Colon (tissue), 2 donors: Measurements from ENCODE around the gene ATP6V0A1.
"Not testable (repeated sequence)": the region's sequence is repeated elsewhere in the genome, so short reads cannot be mapped to it uniquely, and the experiment has no call there.

Experiments
- FAIRE-seq: peaks from 2 replicates; lab custom pipeline; 2012; peaks lifted over from hg19 to GRCh38; lab: Jason Lieb, UNC
- donor health status: control.
- donor health status: control.

ATP6V0A1 gene

DNA sequence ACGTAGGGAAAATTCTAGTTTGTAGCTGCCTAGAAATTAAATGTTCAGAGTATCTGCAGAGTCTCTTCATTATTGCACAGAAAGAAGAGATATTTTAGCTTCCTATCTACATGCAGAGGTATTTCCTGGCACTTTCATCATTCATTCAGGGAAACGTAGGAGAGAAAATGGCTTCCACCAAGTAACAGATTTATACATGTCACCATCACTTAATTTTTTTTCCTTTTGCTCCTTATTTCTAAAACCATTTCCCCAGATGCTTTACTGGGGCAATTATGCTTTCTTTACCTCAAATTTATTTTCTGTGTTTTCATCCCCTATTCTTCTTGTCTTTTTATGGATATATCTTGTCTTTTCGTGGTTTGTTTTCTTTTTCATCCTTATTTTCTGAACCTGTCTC, 18.5 kb downstream of the ATP6V0A1 start:
- FAIRE-seq = no peak

DNA sequence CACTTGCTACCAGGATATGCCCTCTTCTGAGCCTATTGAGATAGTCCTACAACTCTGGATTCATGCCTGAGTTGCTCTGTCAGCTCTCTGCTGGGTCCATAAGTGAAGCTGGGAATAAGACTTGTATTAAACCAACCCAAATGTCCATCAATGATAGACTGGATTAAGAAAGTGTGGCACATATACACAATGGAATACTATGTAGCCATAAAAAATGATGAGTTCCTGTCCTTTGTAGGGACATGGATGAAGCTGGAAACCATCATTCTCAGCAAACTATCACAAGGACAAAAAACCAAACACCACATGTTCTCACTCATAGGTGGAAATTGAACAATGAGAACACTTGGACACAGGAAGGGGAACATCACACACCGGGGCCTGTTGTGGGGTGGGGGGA, 19.1 kb downstream of the ATP6V0A1 start:
- not testable (repeated sequence) for FAIRE-seq

DNA sequence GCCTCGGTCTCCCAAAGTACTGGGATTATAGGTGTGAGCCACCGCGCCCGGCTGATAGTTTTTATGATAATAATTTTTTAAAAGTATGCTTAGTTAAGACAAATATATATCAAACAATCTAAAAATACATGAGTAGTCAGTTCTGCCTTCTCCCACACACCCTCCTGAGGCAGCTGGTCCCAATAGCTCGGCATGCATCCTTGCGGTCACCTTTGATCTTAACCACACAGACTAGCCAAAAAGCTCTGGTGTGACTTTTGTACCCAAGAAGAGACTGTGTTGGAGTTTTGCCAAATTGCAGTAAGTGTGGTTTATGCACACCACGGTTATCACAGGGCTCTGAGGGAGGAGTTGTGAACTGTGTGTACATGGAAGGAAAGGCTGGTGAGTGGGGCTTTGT, 25.6 kb downstream of the ATP6V0A1 start:
- FAIRE-seq = no peak

DNA sequence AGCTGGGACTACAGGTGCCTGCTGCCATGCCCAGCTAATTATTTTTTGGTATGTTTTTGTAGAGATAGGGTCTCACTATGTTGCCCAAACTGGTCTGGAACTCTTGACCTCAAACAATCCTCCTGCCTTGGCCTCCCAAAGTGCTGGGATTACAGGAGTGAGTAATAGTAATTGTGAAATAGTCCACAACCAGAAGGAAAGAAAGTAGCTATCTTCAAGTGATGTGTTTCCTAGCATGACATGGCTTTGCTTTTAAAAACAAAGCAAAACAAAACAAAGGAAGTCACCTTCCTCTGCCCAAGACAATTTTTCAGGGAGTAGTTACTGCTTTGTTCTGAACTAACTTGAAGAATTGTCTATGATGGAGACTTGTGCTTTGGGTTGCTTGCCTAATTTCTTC, 27.0 kb downstream of the ATP6V0A1 start:
- no peak for FAIRE-seq

DNA sequence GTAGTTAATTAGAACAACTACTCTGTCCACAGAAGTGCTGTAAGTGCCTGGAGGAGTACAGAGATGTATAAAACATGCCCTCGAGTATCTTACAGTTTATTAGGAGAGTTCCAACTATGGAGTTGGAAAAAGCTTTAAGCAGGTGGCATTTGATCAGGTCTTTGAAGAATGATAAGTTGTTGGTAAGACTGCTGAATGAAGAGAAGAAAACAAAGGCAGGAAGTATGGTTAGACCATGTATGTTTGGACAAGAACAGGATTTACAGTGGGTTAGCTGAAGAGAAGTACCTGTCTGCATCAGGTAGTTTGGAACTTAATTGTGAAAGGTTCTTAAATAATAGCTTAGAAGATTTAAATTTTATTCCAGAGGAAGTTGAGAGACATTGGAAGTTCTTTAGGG, 29.4 kb downstream of the ATP6V0A1 start:
- no peak for FAIRE-seq

DNA sequence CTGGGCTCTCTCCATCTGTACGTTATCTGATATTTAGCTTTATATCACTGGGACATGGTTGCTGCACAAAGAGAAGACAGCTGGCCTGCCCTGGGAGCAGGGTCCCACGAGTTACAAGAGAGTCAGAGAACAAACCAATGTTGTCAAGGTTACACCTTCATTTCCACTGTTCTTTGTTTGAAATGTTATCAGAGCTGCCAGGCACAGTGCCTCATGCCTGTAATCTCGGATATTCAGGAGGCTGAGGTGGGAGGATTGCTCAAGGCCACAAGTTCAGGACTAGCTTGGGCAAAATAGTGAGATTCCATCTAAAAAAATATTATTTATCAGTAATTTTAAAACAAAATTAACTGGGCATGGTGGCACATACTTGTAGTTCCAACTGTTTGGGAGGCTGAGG, 34.6 kb downstream of the ATP6V0A1 start:
- FAIRE-seq = no peak

DNA sequence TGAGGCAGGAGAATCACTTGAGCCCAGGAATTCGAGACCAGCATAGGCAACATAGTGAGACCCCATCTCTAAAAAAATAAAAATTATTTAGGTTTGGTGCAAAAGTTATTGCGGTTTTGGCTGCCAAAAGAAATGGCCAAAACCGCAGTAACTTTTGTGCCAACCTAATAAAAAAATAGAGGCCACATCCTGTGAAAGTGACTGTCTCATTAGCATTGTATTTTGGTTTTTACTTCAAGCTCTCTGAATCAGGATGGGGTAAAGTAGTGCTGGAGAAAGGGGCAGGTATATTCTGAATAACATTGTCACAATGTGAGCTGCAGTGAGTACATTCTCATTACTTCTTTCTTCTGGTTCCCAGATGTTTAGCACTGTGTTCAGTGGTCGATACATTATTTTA, 36.0 kb downstream of the ATP6V0A1 start:
- no peak for FAIRE-seq

DNA sequence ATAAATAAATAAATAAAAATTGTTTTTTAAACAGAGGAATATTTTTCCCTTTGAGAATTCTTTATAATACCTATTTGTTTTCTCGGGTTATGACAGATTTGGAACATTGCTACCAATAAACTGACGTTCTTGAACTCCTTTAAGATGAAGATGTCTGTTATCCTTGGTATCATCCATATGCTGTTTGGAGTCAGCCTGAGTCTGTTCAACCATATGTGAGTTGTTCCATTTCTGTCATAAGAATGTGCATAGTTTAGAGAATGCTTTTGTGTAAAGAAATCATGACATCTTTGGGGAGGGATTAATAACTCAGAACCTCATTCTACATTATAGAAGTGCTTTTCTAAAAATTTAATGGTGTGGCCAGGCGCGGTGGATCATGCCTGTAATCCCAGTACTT, 40.1 kb downstream of the ATP6V0A1 start:
- no peak for FAIRE-seq

DNA sequence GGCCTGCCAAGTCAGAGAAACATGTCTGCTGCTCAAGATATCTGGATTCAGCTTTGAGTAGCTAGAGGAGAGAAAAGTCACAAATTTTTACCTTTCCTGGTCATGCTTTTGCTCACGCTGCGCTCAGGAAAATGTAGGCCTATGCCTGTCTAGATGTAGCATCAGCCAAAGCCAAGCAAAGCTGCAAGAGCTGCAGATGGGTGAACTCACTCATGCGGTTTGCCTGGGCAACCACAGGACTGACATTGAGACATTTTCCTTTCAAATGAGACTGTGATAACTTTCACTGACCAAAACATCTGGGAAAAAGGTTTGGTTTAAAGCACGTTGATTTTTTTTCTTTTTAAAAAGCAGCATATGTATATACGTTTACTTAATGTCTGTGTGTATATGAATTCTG, 43.4 kb downstream of the ATP6V0A1 start:
- FAIRE-seq = no peak

DNA sequence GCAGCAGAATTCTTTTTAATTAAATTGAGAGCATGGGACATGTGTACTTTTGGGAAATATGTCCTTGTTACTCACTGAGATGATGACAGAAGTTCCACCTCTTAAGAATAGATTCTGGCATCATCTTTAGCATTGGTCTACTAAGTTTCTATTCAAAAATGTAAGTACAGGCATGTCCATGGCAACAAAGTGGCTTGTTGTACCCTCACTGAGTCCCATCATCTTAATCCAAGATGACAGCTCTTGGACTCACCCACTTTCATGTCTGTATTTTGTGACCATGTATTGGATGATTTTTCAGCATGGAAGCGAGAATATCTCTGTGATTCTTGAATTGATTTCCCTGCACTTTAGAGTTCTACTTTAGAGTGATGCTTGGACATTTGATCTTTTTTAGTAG, 44.2 kb downstream of the ATP6V0A1 start:
- no peak for FAIRE-seq

DNA sequence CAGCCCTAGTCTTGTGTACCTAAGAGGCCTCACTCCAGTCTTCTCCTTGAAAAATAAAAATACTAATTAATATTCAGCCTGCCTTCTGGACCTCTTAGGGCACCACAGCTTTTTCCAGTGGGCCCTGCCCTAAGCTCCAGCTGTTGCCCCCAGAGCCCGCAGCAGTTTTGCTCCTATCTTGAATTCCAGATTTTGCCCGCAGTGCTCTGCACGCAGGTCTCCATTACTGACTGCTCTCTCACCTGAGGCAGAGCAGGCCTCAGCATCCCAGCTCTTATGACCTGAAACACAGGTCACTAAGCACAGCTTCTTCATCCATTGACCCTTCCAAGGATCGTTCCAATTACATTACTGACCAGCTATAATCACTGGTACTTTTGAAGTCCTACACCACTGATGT, 49.0 kb downstream of the ATP6V0A1 start:
- FAIRE-seq = no peak

DNA sequence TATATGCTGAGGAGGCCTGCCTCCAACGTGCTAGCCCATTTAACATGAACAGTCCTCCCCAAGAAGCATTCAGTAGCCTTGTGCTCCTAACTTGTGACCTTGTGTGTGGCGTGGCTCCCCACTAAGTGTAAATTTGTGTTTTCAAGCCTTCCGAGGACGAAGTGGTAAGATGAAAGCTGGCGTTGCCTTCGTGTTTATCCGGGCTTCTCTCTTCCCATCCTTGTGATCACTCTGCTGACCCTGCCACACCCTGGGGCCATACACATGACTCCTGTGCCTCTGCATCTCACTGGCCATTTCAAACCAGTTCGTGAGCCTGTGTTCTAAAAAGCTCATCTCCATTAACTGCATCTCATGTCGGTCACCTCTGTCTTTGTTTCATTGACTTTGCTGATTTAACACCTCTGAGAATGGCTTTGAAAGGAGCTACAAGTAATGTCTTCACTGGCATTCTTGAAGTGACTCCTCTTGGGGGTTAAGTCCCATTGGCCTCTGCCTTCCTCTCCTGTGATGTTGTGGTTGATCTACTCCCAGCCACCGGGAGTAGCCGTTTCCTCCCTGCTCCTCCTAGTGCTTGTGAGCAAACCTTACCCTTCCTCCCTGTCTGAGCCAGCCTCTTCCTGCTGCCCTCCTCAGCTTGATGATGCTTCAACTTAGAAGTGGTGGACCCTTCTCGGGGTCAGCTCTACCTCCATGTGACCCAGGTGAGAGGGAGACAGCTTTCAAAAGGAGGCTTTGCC, 49.9 kb downstream of the ATP6V0A1 start:
- no peak for FAIRE-seq

DNA sequence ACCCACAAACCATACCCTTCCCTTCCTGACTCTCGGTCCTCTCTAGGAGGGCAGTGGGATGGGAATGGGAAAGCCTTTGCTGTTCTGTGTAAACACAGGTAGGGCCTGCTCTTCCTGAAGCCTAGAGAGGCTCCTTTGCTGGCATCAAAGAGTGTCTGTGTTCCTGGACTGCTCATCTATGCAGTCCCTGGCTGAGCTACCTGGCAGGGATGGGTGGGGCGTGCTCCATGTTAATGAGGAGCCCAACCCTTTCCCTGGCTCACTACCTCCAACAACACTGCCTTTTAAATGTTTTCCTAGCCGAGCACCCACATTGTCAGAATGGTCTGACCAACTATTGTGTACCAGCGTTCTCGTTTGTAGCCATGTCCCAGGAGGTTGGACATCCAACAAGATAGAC, 50.7 kb downstream of the ATP6V0A1 start:
- FAIRE-seq = no peak

DNA sequence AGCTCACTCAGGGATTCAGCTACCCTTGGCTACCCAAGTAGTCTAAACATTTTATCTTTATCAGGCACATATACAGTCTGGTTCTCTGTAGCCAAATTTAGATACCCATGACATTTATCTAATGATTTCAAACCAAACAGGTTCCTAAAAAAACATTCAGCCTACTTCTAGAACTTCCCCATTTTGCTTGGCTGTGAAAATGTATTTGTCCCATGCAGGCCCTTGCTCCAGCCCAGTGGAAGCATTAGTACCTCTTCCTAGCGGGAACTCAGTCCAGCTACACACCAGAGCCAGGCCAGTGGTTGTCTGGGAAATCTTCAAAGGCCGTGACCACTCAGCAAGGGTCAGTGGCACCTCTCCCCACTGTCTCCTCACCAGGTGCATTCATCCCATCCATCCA, 51.2 kb downstream of the ATP6V0A1 start:
- no peak for FAIRE-seq

DNA sequence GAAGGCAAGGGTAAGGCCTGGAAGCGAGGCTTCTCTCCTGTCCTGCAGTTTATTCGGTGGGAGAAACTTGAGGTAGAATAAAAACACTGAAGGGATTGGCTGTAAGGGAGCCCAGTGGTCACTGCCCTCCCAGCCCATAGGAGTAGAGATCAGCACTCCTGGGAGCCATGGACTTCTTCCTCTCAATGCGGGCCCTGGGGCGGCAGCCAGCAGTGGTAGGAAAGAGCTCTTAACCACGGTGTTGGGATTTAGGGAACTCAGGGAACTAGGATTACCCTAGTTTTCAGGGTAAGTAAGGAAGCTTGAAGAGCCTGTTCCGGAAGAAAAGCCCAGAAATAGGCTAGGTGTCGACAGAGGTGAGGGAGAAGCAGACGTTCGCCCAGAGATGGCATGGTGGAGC, 53.6 kb downstream of the ATP6V0A1 start:
- no peak for FAIRE-seq

DNA sequence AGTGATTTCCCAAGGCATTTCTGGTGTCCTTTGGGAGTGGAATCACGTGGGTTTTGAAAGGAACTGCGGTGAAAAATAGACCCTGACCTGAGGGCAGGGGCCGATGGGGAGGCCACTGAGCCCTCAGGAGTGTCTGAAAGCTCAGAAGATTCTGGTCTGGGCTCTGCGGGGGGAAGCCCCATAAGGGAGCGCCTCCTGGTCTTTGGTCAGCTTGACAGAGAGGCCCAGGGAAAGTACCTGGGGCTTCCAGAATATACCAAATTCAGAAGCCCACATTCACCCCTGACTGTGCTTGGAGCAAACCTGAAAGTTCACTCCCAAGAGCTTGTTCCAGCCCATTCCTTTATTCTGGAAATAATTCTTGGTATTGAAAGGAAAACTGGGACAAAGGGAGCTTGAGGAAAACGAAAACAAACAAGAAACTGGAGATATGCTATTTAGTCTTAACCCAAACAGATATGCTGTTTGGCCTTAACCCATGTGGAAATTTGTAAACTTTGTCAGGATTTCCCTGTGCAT, 54.1 kb downstream of the ATP6V0A1 start:
- FAIRE-seq = no peak

DNA sequence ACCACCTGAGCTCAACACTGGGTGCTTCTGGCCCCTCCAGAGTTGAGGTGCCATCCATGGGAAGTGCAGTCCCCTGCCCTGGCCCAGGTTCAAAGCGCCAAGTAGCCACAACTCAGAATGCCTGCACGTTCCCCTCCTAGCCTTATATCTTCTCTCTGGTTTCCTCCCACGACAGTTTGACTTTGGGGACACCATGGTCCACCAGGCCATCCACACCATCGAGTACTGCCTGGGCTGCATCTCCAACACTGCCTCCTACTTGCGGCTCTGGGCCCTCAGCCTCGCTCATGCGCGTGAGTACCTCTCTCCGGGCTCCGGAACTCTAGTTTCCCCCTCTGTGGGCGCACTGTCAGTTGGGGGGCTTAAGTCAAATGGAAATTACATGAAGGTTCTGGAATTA, 55.0 kb downstream of the ATP6V0A1 start:
- FAIRE-seq = no peak

DNA sequence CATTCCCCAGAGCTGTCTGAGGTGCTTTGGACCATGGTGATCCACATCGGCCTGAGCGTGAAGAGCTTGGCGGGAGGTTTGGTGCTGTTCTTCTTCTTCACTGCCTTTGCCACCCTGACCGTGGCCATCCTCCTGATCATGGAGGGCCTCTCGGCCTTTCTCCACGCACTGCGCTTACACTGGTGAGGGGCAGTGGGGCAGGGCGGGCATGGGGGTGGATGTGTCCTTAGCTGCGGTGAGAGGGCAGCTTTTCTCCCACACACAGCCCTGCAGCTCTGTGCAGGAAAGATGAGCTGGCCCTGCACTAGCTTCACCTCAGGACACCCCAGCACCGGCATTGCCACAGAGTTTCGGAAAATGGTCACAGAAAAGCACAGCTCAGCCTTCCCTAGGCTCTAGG, 55.6 kb downstream of the ATP6V0A1 start:
- no peak for FAIRE-seq

DNA sequence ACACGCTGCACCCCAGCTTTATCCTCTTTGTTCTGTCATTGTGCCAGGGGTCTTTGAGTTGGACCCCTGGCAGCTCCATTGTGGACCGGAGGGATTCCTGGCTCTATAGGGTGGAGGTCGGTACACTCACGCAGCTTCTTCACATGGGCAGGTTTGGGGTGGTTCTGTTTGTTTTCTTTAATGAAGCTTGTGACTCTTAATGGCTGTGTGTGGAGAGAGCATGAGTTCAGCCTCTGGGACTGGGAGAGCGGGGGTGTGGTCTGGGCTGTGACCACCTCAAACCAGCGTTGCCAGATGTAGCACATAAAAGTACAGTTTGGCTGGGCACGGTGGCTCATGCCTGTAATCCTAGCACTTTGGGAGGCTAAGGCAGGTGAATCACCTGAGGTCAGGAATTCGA, 56.2 kb downstream of the ATP6V0A1 start:
- FAIRE-seq = no peak

DNA sequence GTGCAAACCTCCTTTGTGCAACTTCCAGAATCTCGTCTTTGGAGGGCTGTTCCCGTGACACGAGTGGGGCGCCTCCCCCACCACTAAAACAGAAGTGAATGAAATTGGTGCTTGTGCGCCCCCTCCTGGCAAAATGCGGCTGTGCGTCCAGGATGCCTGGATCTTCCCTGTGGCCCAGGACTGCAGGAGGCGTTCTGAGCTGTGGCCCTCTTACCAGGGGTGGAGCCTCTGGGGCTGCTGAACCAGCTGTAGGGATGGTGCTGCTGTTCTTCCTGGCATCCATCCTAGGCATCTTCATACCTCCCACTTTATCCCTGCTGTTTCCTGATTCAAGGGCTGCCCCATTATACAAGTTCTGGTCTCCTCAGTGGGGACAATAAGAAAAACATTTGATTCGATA, 58.8 kb downstream of the ATP6V0A1 start:
- no peak for FAIRE-seq

DNA sequence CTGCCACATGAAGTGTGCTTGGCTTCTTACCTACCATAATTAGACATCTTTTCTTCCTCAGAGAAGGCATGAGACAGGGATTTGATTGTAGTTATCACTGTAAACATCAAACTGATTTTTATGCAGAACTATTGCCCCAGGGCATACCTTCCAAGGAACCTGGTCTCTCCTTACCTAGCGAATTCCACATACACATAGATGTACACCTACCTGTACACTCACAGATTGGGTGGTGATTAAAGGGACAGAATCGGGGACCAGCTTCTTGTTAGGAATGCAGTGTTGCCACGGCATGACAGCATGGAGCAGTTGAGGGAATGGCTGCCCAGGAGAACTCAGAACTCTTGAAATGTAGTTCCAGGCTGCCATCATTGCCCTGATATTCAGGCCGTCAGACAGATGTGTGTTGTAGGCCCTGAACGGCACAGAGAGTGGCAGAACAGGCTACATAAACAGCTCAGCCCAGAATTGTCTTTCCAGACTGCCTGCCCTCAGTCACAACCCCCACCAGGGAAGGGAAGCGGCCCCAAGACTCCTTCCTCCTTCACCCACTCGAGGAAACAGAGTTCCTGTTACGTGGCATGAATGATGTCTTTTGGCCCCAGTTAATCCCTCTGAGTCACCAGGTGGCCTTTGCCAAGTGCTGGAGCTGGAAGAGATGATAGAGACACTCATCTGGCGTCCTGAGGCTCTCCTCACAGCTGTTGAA, 59.5 kb downstream of the ATP6V0A1 start:
- FAIRE-seq = no peak

DNA sequence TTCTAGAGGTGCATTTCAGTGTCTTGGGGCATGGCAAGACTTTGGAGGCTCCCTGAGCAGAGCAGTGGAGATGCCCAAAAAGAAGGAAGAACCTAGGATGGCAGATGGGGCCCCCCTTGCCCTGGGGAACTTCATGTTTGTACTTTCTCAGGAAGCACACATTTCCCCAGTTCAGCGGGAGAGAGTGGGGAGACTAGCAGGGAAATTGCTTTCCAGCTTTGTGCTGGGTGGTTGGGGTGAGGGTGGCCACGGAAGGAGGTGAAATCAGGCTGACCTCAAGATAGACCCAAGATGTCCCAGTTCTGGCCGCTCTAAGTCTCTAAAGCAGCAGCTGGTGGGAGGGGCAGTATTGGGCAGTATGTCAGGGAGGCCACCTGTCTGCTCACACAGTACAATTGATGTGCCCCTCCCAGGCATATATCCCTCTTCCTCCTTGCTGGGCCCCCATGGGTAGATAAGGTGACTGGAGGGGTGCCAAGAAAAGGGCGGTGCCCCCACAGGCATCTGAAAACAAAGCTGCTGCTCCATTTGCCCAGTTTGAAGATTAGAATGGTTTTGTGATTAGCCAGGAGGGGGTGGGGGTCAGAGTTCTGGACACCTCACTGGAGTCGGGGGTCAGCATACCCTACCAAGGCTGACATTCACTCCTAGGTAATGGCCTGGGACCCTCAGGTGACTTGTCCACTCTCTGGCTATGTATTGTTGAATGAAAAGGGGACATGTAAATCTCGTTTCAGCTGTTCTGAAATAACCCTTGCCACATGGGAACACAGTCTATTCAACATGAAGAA, 60.3 kb downstream of the ATP6V0A1 start:
- FAIRE-seq = no peak
